PC-3 (cell line): Measurements from ENCODE around the gene PRICKLE1. TPM values are rescaled to one million over a fixed set of nuclear protein-coding genes. Genes with fewer than 3 reads are reported as not detected.

Source experiments
- ATAC-seq: fragments of 200-7000 bp; cut with Tn5 transposase; 2 replicates; pipeline ENCODE4 v1.9.1; 2020; ENCODE audit warnings: mild to moderate bottlenecking, moderate library complexity
- BruUV-seq: library from RNA; stranded (reverse); fragments of 400-500 nt; replicated peaks from 2 replicates; lab custom pipeline; 2021; lab: Mats Ljungman, UMichigan
- CTCF ChIA-PET: fragments of 300-600 bp; sonication (Branson Sonifier 250); formaldehyde crosslinking; loops from one replicate; lab custom pipeline; 2022; ENCODE audit warnings: antibody characterized with exemption; lab: Charles Lee
- POLR2A ChIA-PET: fragments of 300-600 bp; sonication (Branson Sonifier 250); formaldehyde crosslinking; loops from one replicate; lab custom pipeline; 2022; ENCODE audit warnings: antibody characterized with exemption; ENCODE audit not compliant: unreplicated experiment; lab: Charles Lee
- DNase-seq: peaks from one replicate; pipeline ENCODE4 v3.0.0-alpha.2; 2015
- H2AFZ ChIP-seq: fragments of 300-600 bp; sonication (generic); 2 replicates; pipeline ENCODE4 v1.6.0; 2016; ENCODE audit warnings: antibody characterized with exemption, low read length
- H3F3A ChIP-seq: fragments of 300-600 bp; sonication (generic); one replicate; pipeline ENCODE4 v1.6.0; 2017; ENCODE audit warnings: antibody characterized with exemption, low read length, control low read depth, mild to moderate bottlenecking; ENCODE audit not compliant: unreplicated experiment
- H3K27ac ChIP-seq: fragments of 300-600 bp; sonication (generic); 2 replicates; pipeline ENCODE4 v1.5.1; 2016; ENCODE audit warnings: mild to moderate bottlenecking, low read length
- H3K27me3 ChIP-seq: fragments of 300-600 bp; sonication (generic); 2 replicates; pipeline ENCODE4 v1.6.1; 2016; ENCODE audit warnings: low read length, mixed read lengths
- H3K36me3 ChIP-seq: fragments of 300-600 bp; sonication (generic); 2 replicates; pipeline ENCODE4 v1.6.1; 2016; ENCODE audit warnings: low read depth, mixed run types, low read length, mixed read lengths
- H3K4me1 ChIP-seq: fragments of 300-600 bp; sonication (generic); 2 replicates; pipeline ENCODE4 v1.5.1; 2016; ENCODE audit warnings: low read length; ENCODE audit not compliant: insufficient read depth
- H3K4me2 ChIP-seq: fragments of 300-600 bp; sonication (generic); 2 replicates; pipeline ENCODE4 v1.6.0; 2016; ENCODE audit warnings: low read length
- H3K4me3 ChIP-seq: fragments of 300-600 bp; sonication (generic); 2 replicates; pipeline ENCODE4 v1.5.1; 2016; ENCODE audit warnings: mild to moderate bottlenecking, low read length, mixed read lengths
- H3K79me2 ChIP-seq: fragments of 300-600 bp; sonication (generic); 2 replicates; pipeline ENCODE4 v1.6.1; 2017; ENCODE audit warnings: low read length, mixed read lengths
- H3K9ac ChIP-seq: fragments of 300-600 bp; sonication (generic); 2 replicates; pipeline ENCODE4 v1.6.0; 2016; ENCODE audit warnings: mild to moderate bottlenecking, low read length
- H3K9me2 ChIP-seq: fragments of 300-600 bp; sonication (generic); replicated peaks from 2 replicates; pipeline ENCODE4 v1.6.1; 2016; ENCODE audit warnings: mixed run types, low read length, mixed read lengths
- H3K9me3 ChIP-seq: fragments of 300-600 bp; sonication (generic); 2 replicates; pipeline ENCODE4 v1.6.1; 2016; ENCODE audit warnings: low read length, mixed read lengths
- H4K20me1 ChIP-seq: fragments of 300-600 bp; sonication (generic); 2 replicates; pipeline ENCODE4 v1.6.1; 2016; ENCODE audit warnings: low read length, mixed read lengths
- EZH2 ChIP-seq: fragments of 300-600 bp; sonication (generic); IDR thresholded peaks from one replicate; pipeline ENCODE4 v1.6.1; 2017; ENCODE audit warnings: antibody characterized with exemption, mild to moderate bottlenecking, low read length; ENCODE audit not compliant: unreplicated experiment
- EZH2phosphoT487 ChIP-seq: fragments of 300-600 bp; sonication (generic); IDR thresholded peaks from 2 replicates; pipeline ENCODE4 v1.6.1; 2018; ENCODE audit warnings: mild to moderate bottlenecking, antibody characterized with exemption, low read length, borderline replicate concordance
- intact Hi-C: fragments of 100-400 bp; cut with micrococcal nuclease; formaldehyde crosslinking; loops from 2 replicates; pipeline ENCODE4 v1.9.0; 2023
- total RNA-seq: library from RNA; depleted of rRNA; stranded (reverse); fragments of >200 nt; gene quantifications from 2 replicates; pipeline ENCODE4 v1.2.3, GENCODE V29; 2014
- TF ChIP-seq, protein P1 (sequence below): fragments of 300-600 bp; sonication (generic); conservative IDR thresholded peaks from 2 replicates; pipeline ENCODE4 v1.5.1; 2017; ENCODE audit warnings: antibody characterized with exemption, low read depth, mild to moderate bottlenecking, low read length

Gene PRICKLE1
- total RNA-seq, 1 experiment from 2014 or later = 17.2 TPM

DNA sequence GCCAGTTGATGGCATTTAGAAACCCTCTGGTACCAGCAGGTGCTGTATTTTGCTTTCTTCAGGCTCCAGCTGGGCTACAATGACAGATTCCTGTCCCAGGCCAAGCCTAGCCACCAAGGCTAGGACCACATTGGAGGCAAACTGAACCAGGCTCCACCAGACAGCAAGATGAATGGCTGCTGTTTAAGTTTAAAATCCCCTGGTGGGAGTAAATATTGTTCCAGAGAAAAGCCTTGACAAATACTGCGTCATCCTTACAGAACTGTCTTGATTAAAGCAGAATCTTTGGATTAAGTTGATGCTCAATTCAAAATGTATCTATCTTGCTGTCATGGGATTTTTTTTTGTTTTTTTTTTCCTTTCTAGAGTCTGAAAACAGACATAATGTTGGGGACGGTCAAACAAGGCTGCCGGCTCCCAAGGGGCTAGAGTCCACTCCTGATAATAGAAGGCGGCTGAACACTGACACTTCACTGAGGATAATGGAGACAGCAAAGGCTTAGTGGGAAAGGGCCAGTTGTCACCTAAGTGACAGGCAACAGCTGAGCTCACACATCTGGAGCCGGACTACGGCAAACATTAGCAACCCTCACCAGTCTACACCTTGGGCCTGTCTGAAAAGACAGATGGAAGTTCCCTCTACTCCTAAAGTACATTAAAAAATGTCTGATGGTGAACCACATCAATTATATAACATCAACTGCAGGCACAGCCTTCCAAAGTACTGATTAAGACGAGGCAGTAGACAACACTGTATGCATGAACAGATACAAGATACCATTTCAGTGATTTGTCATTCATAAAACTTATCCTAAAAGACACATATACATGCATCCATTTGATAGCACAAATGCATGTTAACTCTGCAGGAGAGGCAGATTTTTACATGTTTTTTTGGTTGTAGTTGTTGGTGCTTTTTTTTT is 1.7 kb downstream of the PRICKLE1 start:
- peaks cover 14% of the 10 kb centered on the region for H4K20me1 ChIP-seq
- TF ChIP-seq EZH2phosphoT487 (no peak), EZH2 (no peak)
- TF ChIP-seq, protein P1, sequence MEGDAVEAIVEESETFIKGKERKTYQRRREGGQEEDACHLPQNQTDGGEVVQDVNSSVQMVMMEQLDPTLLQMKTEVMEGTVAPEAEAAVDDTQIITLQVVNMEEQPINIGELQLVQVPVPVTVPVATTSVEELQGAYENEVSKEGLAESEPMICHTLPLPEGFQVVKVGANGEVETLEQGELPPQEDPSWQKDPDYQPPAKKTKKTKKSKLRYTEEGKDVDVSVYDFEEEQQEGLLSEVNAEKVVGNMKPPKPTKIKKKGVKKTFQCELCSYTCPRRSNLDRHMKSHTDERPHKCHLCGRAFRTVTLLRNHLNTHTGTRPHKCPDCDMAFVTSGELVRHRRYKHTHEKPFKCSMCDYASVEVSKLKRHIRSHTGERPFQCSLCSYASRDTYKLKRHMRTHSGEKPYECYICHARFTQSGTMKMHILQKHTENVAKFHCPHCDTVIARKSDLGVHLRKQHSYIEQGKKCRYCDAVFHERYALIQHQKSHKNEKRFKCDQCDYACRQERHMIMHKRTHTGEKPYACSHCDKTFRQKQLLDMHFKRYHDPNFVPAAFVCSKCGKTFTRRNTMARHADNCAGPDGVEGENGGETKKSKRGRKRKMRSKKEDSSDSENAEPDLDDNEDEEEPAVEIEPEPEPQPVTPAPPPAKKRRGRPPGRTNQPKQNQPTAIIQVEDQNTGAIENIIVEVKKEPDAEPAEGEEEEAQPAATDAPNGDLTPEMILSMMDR = no peak
- peak overlapping the region; percentile 73 for H3K9ac ChIP-seq
- peaks cover 66% of the 10 kb centered on the region for H3K79me2 ChIP-seq
- TSS peak; percentile 74 for BruUV-seq
- H3K9me2 ChIP-seq = no peaks in the 10 kb centered on the region
- CTCF ChIA-PET = interaction anchor here (0.6 kb wide), 2 partner anchors 60 to 209 kb away, joined by 5 to 10 read pairs; no protein-coding TSS in a partner anchor
- peak; percentile 10 for ATAC-seq
- no peaks in the 10 kb centered on the region for H3K9me3 ChIP-seq
- H3K4me2 ChIP-seq = peak overlapping the region; percentile 93
- intact Hi-C loops = loop anchor here (1.0 to 5.0 kb wide), 5 partner anchors 94 to 689 kb away; no protein-coding TSS in a partner anchor
- DNase-seq = peak; percentile 43
- H3K27me3 ChIP-seq = no peaks in the 10 kb centered on the region
- H3K4me3 ChIP-seq = peak overlapping the region; percentile 97
- peak overlapping the region; percentile 82 for H2AFZ ChIP-seq
- no peaks in the 10 kb centered on the region; the same call in 1 of the 2 replicates for H3K36me3 ChIP-seq
- H3K4me1 ChIP-seq = peaks cover 35% of the 10 kb centered on the region
- H3F3A ChIP-seq = no peaks in the 10 kb centered on the region
- H3K27ac ChIP-seq = peak overlapping the region; percentile 33
- POLR2A ChIA-PET = interaction anchor here (0.5 to 0.6 kb wide), 2 partner anchors 82 to 374 kb away, joined by 3 to 7 read pairs; no protein-coding TSS in a partner anchor

DNA sequence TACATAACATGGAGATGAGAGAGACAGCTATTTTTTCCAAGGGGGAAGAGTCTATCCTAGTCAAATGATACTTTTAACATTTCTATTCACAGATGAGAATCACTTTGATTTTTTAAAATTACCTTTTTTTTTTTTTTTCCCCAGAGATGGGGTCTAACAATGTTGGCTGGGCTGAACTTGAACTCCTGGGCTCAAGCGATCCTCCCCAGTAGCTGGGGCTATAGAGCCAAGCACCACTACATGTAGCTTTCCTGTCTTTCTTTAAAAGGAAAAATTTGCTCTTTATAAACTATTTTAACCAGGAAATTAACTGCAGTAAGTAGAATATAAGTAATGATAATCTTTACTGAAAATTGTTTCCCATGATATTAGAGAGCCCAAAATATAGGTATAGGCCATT is 3.3 kb downstream of the PRICKLE1 start:
- ATAC-seq (no peak), DNase-seq (no peak)
- CTCF ChIA-PET = interaction anchor here (0.6 kb wide), 1 partner anchor 399 kb away, joined by 7 read pairs; no protein-coding TSS in a partner anchor
- Histone ChIP-seq H3K4me1 (peaks cover 35% of the 10 kb centered on the region), H3K27me3 (no peaks in the 10 kb centered on the region), H3K4me2 (peak overlapping the region; percentile 93), H3K79me2 (peaks cover 82% of the 10 kb centered on the region), H2AFZ (no peak overlapping the region), H3K9ac (no peak overlapping the region), H4K20me1 (peaks cover 14% of the 10 kb centered on the region), H3K9me3 (no peaks in the 10 kb centered on the region), H3F3A (no peaks in the 10 kb centered on the region), H3K36me3 (no peaks in the 10 kb centered on the region; the same call in 1 of the 2 replicates), H3K4me3 (peak overlapping the region; percentile 97; the same call in 1 of the 2 replicates), H3K27ac (no peak overlapping the region), H3K9me2 (no peaks in the 10 kb centered on the region)
- intact Hi-C loops = loop anchor here (5.0 kb wide), 3 partner anchors 96 to 296 kb away; no protein-coding TSS in a partner anchor
- POLR2A ChIA-PET = no interaction called here
- BruUV-seq = no TSS peak
- no peak for TF ChIP-seq EZH2
- TF ChIP-seq, protein P1 = no peak; the same call in 1 of the 2 replicates
- TF ChIP-seq EZH2phosphoT487 = no peak
